HFFc6 (cell line): ENCODE results near the gene UMAD1. TPM values are rescaled to one million over a fixed set of nuclear protein-coding genes. Genes with fewer than 3 reads are reported as not detected.
A peak's percentile ranks its signal among the peaks of the same experiment; 100 is the strongest.

Experiments used
- DNase-seq: peaks from one replicate; pipeline ENCODE4 v3.0.0-alpha.2; 2018
- H3K27ac Mint-ChIP-seq: 2 replicates; pipeline ENCODE4 v1.8.0; 2020; ENCODE audit warnings: mild to moderate bottlenecking, mixed read lengths
- H3K27me3 Mint-ChIP-seq: 2 replicates; pipeline ENCODE4 v1.8.0; 2021; ENCODE audit warnings: mild to moderate bottlenecking, moderate library complexity, mixed read lengths; ENCODE audit not compliant: insufficient read depth
- H3K36me3 Mint-ChIP-seq: 2 replicates; pipeline ENCODE4 v1.8.0; 2021; ENCODE audit warnings: low read depth, mixed read lengths
- H3K4me1 Mint-ChIP-seq: 2 replicates; pipeline ENCODE4 v1.8.0; 2020; ENCODE audit warnings: low read depth, mixed read lengths
- H3K4me3 Mint-ChIP-seq: 2 replicates; pipeline ENCODE4 v1.8.0; 2020; ENCODE audit warnings: mild to moderate bottlenecking, moderate library complexity, mixed read lengths
- H3K9me3 Mint-ChIP-seq: 2 replicates; pipeline ENCODE4 v1.8.0; 2020; ENCODE audit warnings: mild to moderate bottlenecking, mixed read lengths
- long read RNA-seq: library from polyadenylated mRNA; unstranded; transcript quantifications from one replicate; pipeline ENCODE4 v2.0.0, GENCODE V29; 2019
- total RNA-seq, 6 experiments: library from RNA; stranded (reverse); fragmentation: NEBNext Ultra II Directional; extraction: Animal tissue kit (Norgen Biotek cat#: 25700); gene quantifications; 2 replicates in 1 of 6; 3 replicates in 5 of 6; pipeline ENCODE4 v1.2.3, GENCODE V29; 2021
- TF ChIP-seq, protein P1 (sequence below): fragments of 200-600 bp; sonication (generic); IDR thresholded peaks from 2 replicates; pipeline ENCODE4 v1.5.0; 2021; ENCODE audit warnings: antibody characterized with exemption, mild to moderate bottlenecking

The UMAD1 gene
- total RNA-seq = 10 to 100 TPM; 11.6 to 14.6 (median 12.1) TPM
- long read RNA-seq, partial matches to known transcripts = 4 of 15 reads
- long read RNA-seq, other reads (novel, unspliced or antisense) = 10 of 15 reads

DNA sequence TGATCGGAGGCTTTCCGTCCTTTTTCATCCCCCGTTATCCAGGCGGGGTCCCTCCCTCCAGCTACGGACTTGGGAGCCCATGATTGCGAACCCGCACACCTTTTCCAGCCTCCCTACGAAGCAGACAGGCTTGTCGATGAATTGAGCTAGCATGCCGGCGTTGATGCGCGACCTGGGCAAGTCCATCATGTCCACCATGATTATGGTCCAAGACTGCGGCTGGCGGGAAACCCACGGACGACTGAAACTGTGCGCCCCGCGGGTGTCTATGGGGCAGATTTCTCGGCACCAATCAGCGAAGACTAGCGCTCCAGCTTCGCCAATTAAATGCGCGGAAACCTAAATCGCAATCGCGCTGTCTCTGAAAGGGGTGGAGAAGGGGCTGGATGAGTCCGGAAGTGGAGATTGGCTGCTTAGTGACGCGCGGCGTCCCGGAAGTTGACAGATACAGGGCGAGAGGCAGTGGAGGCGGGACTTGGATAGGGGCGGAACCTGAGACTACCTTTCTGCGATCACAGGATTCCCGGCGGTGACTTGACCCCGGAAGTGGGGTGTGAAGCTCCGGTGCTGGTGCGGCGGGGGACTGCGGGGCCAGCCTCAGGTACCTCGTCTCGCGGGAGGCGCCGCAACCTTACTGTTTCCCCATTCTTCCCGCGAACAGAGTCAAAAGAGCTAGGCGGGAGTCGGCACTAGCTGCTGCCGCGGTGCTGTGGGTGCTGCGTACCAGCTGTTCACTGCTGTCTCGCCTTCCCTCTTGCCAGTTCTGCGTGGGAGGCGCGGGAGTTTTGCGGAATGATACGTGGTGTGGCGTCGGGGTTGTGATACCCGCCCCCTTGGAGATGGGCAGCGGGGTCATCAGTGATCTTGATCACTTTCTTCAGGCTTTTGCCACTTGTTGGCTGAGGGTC is at the start of gene UMAD1:
TSS of gene UMAD1 (plus strand) at position 532 of the 908 bp plus-strand sequence. CDS start 32,620 bp downstream, outside the sequence.
- H3K27ac Mint-ChIP-seq = peak within 1 kb of the TSS; percentile 81
- peak within 1 kb of the TSS; percentile 99 for H3K4me3 Mint-ChIP-seq
- peak; percentile 99 for DNase-seq
- peaks cover 28% of the 10 kb centered on the region for H3K4me1 Mint-ChIP-seq
- peaks cover 5% of the 10 kb centered on the region; the same call in 1 of the 2 replicates for H3K36me3 Mint-ChIP-seq
- no peaks in the 10 kb centered on the region for H3K9me3 Mint-ChIP-seq
- no peaks in the 10 kb centered on the region for H3K27me3 Mint-ChIP-seq
- TF ChIP-seq, protein P1, sequence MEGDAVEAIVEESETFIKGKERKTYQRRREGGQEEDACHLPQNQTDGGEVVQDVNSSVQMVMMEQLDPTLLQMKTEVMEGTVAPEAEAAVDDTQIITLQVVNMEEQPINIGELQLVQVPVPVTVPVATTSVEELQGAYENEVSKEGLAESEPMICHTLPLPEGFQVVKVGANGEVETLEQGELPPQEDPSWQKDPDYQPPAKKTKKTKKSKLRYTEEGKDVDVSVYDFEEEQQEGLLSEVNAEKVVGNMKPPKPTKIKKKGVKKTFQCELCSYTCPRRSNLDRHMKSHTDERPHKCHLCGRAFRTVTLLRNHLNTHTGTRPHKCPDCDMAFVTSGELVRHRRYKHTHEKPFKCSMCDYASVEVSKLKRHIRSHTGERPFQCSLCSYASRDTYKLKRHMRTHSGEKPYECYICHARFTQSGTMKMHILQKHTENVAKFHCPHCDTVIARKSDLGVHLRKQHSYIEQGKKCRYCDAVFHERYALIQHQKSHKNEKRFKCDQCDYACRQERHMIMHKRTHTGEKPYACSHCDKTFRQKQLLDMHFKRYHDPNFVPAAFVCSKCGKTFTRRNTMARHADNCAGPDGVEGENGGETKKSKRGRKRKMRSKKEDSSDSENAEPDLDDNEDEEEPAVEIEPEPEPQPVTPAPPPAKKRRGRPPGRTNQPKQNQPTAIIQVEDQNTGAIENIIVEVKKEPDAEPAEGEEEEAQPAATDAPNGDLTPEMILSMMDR = no peak

DNA sequence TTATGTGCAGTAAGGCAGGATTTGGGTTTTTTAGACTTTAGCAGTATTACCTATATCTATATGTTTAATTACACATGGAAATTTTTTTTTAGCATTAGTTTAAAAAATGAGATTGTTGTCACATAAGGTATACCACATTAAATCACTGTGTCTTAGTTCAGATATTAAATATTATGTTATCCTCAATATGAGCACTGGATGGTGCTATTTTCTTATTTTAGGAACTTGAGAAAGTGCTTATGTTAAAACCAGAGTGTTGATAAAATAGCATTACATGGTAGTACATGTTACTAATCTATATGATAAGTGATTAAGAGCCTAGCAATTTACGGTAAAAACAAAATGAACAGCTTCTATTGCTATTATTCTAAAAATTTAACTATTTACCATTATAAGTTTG is 45.1 kb upstream of the UMAD1 start:
- Mint-ChIP-seq H3K9me3 (no peaks in the 10 kb centered on the region; the same call in 1 of the 2 replicates), H3K36me3 (peaks cover 22% of the 10 kb centered on the region), H3K27me3 (no peaks in the 10 kb centered on the region), H3K27ac (no peak overlapping the region), H3K4me1 (peaks cover 5% of the 10 kb centered on the region; the same call in 1 of the 2 replicates), H3K4me3 (no peak overlapping the region)
- DNase-seq = peak; percentile 9
- TF ChIP-seq, protein P1 = peak; percentile 72

DNA sequence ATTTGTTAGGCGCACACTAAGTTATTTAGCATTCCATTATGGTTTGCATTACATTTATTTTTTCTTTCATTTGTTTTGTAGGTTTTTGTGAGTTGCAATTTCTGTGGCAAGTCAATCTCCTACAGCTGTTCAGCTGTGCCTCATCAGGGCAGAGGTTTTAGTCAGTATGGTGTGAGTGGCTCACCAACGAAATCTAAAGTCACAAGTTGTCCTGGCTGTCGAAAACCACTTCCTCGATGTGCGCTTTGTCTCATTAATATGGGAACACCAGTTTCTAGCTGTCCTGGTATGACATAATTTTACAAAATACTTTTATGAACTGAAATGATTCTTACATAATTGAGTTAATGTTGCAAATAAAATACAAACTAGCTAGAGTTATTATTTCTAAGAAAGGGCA is 44.4 kb upstream of the UMAD1 start:
- Mint-ChIP-seq H3K36me3 (peaks cover 22% of the 10 kb centered on the region), H3K27me3 (no peaks in the 10 kb centered on the region), H3K9me3 (peaks cover 4% of the 10 kb centered on the region; the same call in 1 of the 2 replicates), H3K27ac (no peak overlapping the region), H3K4me1 (no peaks in the 10 kb centered on the region; the same call in 1 of the 2 replicates), H3K4me3 (no peak overlapping the region)
- TF ChIP-seq, protein P1 = no peak
- DNase-seq = no peak

DNA sequence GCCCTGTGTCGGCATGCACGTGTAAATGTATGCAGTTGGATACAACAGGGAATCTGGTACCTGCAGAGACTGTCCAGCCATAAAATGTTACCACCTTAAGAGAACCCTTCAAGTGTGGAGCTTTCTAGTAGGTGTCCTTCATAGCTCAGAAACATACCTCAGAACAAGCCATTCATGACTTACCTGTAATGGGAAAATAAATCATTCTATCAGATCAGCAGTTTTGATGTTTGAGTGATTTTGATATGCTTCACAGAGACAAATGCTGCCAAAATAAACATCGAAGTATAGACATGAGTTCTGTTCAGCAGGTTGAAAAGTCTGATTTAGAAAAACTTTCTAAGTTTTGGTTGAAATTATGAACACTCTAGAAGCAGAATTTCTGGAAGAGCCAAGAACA is 33.5 kb upstream of the UMAD1 start:
- H3K4me3 Mint-ChIP-seq = no peak overlapping the region
- no peaks in the 10 kb centered on the region for H3K4me1 Mint-ChIP-seq
- H3K36me3 Mint-ChIP-seq = peaks cover 12% of the 10 kb centered on the region
- no peak for DNase-seq
- no peak overlapping the region for H3K27ac Mint-ChIP-seq
- TF ChIP-seq, protein P1 = no peak
- no peaks in the 10 kb centered on the region for H3K27me3 Mint-ChIP-seq
- H3K9me3 Mint-ChIP-seq = no peaks in the 10 kb centered on the region

DNA sequence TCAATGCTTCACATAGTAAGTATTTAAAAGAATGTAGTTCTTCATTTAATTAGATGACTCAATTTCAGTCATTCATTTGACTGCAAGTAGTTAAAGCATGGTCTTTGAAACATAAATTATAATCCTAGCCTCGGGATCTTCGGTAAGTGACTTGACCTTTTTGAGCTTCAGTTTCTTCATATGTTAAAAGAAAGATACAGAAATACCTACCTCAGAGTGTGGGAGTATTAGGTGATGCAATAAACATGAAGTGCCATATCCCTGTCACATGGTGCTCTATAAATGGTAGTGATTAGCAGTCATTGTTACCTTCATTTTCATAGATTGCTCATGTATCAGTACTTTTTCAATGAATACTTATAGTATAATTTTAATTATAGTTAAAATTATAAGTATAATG is 31.2 kb upstream of the UMAD1 start:
- H3K9me3 Mint-ChIP-seq = no peaks in the 10 kb centered on the region
- H3K4me1 Mint-ChIP-seq = no peaks in the 10 kb centered on the region
- peaks cover 12% of the 10 kb centered on the region for H3K36me3 Mint-ChIP-seq
- TF ChIP-seq, protein P1 = no peak
- no peak overlapping the region for H3K27ac Mint-ChIP-seq
- no peaks in the 10 kb centered on the region for H3K27me3 Mint-ChIP-seq
- no peak for DNase-seq
- H3K4me3 Mint-ChIP-seq = no peak overlapping the region
